SK-N-SH (cell line): ENCODE measurements around the gene IL20. TPM values are rescaled to one million over a fixed set of nuclear protein-coding genes. Genes with fewer than 3 reads are reported as not detected.

ENCODE experiments used
- CTCF ChIA-PET: fragments of 300-600, 350-600 bp; formaldehyde crosslinking; extraction: SDS; loops from one replicate; lab custom pipeline; 2021; lab: Yijun Ruan, JAX
- POLR2A ChIA-PET: fragments of 350-600 bp; sonication (Branson Sonifier 250); formaldehyde crosslinking; extraction: SDS; loops from one replicate; lab custom pipeline; 2020; ENCODE audit warnings: antibody characterized with exemption, inconsistent platforms; lab: Yijun Ruan, JAX
- DNase-seq: peaks from one replicate; pipeline ENCODE4 v3.0.0; 2012
- H2AFZ ChIP-seq: fragments of 200-600 bp; sonication (generic); 2 replicates; pipeline ENCODE4 v1.8.1; 2016; ENCODE audit warnings: antibody characterized with exemption, mild to moderate bottlenecking, low read depth
- H3F3A ChIP-seq: fragments of 200-600 bp; sonication (generic); replicated peaks from 2 replicates; pipeline ENCODE3; 2016; ENCODE audit warnings: antibody characterized with exemption, mild to moderate bottlenecking; ENCODE audit not compliant: insufficient read depth
- H3K27ac ChIP-seq, 2 experiments: fragments of 200-500 bp in 1 of 2; fragments of 200-600 bp in 1 of 2; sonication (Bioruptor generic) in 1 of 2; sonication (generic), shearing (Covaris generic) in 1 of 2; 2 replicates each; pipeline versions ENCODE4 v1.5.1 to v1.6.1; 2014 to 2016; ENCODE audit warnings: low read depth in 2 of 2, inconsistent platforms in 1 of 2, low read length in 1 of 2, mild to moderate bottlenecking in 1 of 2, mixed read lengths in 1 of 2
- H3K27me3 ChIP-seq: fragments of 200-600 bp; sonication (generic), shearing (Covaris generic); 2 replicates; pipeline ENCODE4 v1.6.1; 2016; ENCODE audit warnings: mixed run types; ENCODE audit not compliant: insufficient read depth
- H3K36me3 ChIP-seq, 2 experiments: fragments of 200-500 bp in 1 of 2; fragments of 200-600 bp in 1 of 2; sonication (Bioruptor generic) in 1 of 2; sonication (generic) in 1 of 2; replicated peaks in 1 of 2; 2 replicates each; pipeline versions ENCODE3 to v1.5.1; 2014 to 2016; ENCODE audit warnings: low read length in 1 of 2, mild to moderate bottlenecking in 1 of 2; ENCODE audit not compliant: insufficient read depth in 2 of 2, control insufficient read depth in 1 of 2
- H3K4me1 ChIP-seq, 2 experiments: fragments of 200-500 bp in 1 of 2; fragments of 200-600 bp in 1 of 2; sonication (Bioruptor generic) in 1 of 2; sonication (generic), shearing (Covaris generic) in 1 of 2; 2 replicates each; pipeline versions ENCODE4 v1.5.1 to v1.6.1; 2014 to 2016; ENCODE audit warnings: low read depth in 1 of 2, low read length in 1 of 2, mixed run types in 1 of 2; ENCODE audit not compliant: insufficient read depth in 2 of 2, control insufficient read depth in 1 of 2
- H3K4me2 ChIP-seq: fragments of 200-600 bp; sonication (generic), shearing (Covaris generic); 2 replicates; pipeline ENCODE4 v1.6.1; 2017; ENCODE audit warnings: mixed run types
- H3K4me3 ChIP-seq, 2 experiments: fragments of 200-500 bp in 1 of 2; fragments of 200-600 bp in 1 of 2; sonication (Bioruptor generic) in 1 of 2; sonication (generic), shearing (Covaris generic) in 1 of 2; 2 replicates each; pipeline versions ENCODE4 v1.5.1 to v1.8.1; 2014 to 2016; ENCODE audit warnings: low read depth in 2 of 2, inconsistent platforms in 1 of 2, low read length in 1 of 2, mild to moderate bottlenecking in 1 of 2, mixed read lengths in 1 of 2, moderate library complexity in 1 of 2
- H3K79me2 ChIP-seq: fragments of 200-600 bp; sonication (generic); 2 replicates; pipeline ENCODE4 v1.8.1; 2017; ENCODE audit warnings: mild to moderate bottlenecking; ENCODE audit not compliant: insufficient read depth
- H3K9ac ChIP-seq: fragments of 200-600 bp; sonication (generic); 2 replicates; pipeline ENCODE4 v1.6.1; 2017; ENCODE audit warnings: mixed run types
- H3K9me2 ChIP-seq: fragments of 200-600 bp; sonication (generic); 2 replicates; pipeline ENCODE4 v1.6.1; 2017; ENCODE audit warnings: mixed run types
- H3K9me3 ChIP-seq: fragments of 200-600 bp; sonication (generic); 2 replicates; pipeline ENCODE4 v1.6.1; 2017; ENCODE audit warnings: mixed run types, mild to moderate bottlenecking, moderate library complexity
- H4K20me1 ChIP-seq: fragments of 200-600 bp; sonication (generic); 2 replicates; pipeline ENCODE4 v1.6.1; 2017; ENCODE audit warnings: mild to moderate bottlenecking, mixed run types; ENCODE audit not compliant: insufficient read depth
- EZH2phosphoT487 ChIP-seq: fragments of 200-600 bp; sonication (generic); IDR thresholded peaks from 2 replicates; pipeline ENCODE4 v1.6.1; 2017; ENCODE audit warnings: low read depth, mixed run types, mild to moderate bottlenecking, antibody characterized with exemption, moderate library complexity, borderline replicate concordance
- FOSL2 ChIP-seq: IDR thresholded peaks from 2 replicates; pipeline ENCODE4 v1.4.0; 2012; ENCODE audit warnings: low read depth, mild to moderate bottlenecking, moderate library complexity, borderline replicate concordance
- FOXJ3 ChIP-seq: sonication (generic); formaldehyde crosslinking; IDR thresholded peaks from 2 replicates; pipeline ENCODE4 v1.5.1; 2020; ENCODE audit warnings: mild to moderate bottlenecking, missing genetic modification reagents
- FOXM1 ChIP-seq: IDR thresholded peaks from 2 replicates; pipeline ENCODE4 v1.4.0; 2012; ENCODE audit warnings: low read depth, mild to moderate bottlenecking
- IRF3 ChIP-seq: fragments of 150-350 bp; IDR thresholded peaks from 2 replicates; pipeline ENCODE4 v1.6.1; 2016; ENCODE audit warnings: mild to moderate bottlenecking, low read depth, low read length
- JUND ChIP-seq: IDR thresholded peaks from 2 replicates; pipeline ENCODE4 v1.4.0; 2012
- MEF2A ChIP-seq: IDR thresholded peaks from 2 replicates; pipeline ENCODE4 v1.4.0; 2012; ENCODE audit warnings: low read depth, borderline replicate concordance
- MXI1 ChIP-seq: IDR thresholded peaks from 2 replicates; pipeline ENCODE4 v1.6.1; 2012; ENCODE audit warnings: mild to moderate bottlenecking, low read depth, low read length, improper control_type of control experiment
- PBX3 ChIP-seq: IDR thresholded peaks from 2 replicates; pipeline ENCODE4; 2012
- POLR2AphosphoS5 ChIP-seq: IDR thresholded peaks from 2 replicates; pipeline ENCODE4 v1.6.1; 2012; ENCODE audit warnings: low read depth, low read length
- RCOR1 ChIP-seq: fragments of 150-350 bp; IDR thresholded peaks from 2 replicates; pipeline ENCODE4 v1.6.1; 2017; ENCODE audit warnings: antibody characterized with exemption, low read length
- RXRA ChIP-seq: IDR thresholded peaks from 2 replicates; pipeline ENCODE4 v1.4.0; 2012; ENCODE audit warnings: low read depth, mild to moderate bottlenecking, borderline replicate concordance
- YY1 ChIP-seq: IDR thresholded peaks from 2 replicates; pipeline ENCODE4 v1.4.0; 2012; ENCODE audit warnings: low read depth, mild to moderate bottlenecking
- WGBS: methylation state at CpG from one replicate; pipeline ENCODE4 v1.1.6; 2017; ENCODE audit warnings: low lambda C conversion rate; 5-methylcytosine and 5-hydroxymethylcytosine counted together
- polyA plus RNA-seq, 3 experiments: library from polyadenylated mRNA; depleted of rRNA; stranded (reverse); fragments of >200 nt; gene quantifications; 2 replicates each; pipeline ENCODE4 v1.2.3, GENCODE V29; 2012
- TF ChIP-seq, protein P1 (sequence below): fragments of 150-350 bp; IDR thresholded peaks from 2 replicates; pipeline ENCODE4 v1.6.1; 2017; ENCODE audit warnings: antibody characterized with exemption, low read length, low read depth, borderline replicate concordance
- TF ChIP-seq, protein P2 (sequence below): IDR thresholded peaks from 2 replicates; pipeline ENCODE4 v1.4.0; 2012; ENCODE audit warnings: low read depth, borderline replicate concordance
- TF ChIP-seq, protein P3 (sequence below): IDR thresholded peaks from 2 replicates; pipeline ENCODE4 v1.4.0; 2012; ENCODE audit warnings: low read depth

The IL20 gene
- polyA plus RNA-seq, 1 of the 3 experiments (the other 2 are of a cell fraction) = not detected

- WGBS = 54% methylated on average over 5 of the region's 5 CpGs
- CTCF ChIA-PET = interaction anchor here (0.7 to 2.1 kb wide), 4 partner anchors 12 to 126 kb away, joined by 3 to 9 read pairs (median 4); no protein-coding TSS in a partner anchor
- TF ChIP-seq PBX3 (no peak), FOXJ3 (no peak), MEF2A (no peak), YY1 (no peak), MXI1 (no peak), POLR2AphosphoS5 (no peak), RCOR1 (no peak), IRF3 (no peak), JUND (no peak)
- TF ChIP-seq, protein P1, sequence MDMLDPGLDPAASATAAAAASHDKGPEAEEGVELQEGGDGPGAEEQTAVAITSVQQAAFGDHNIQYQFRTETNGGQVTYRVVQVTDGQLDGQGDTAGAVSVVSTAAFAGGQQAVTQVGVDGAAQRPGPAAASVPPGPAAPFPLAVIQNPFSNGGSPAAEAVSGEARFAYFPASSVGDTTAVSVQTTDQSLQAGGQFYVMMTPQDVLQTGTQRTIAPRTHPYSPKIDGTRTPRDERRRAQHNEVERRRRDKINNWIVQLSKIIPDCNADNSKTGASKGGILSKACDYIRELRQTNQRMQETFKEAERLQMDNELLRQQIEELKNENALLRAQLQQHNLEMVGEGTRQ = no peak
- TF ChIP-seq, protein P2, sequence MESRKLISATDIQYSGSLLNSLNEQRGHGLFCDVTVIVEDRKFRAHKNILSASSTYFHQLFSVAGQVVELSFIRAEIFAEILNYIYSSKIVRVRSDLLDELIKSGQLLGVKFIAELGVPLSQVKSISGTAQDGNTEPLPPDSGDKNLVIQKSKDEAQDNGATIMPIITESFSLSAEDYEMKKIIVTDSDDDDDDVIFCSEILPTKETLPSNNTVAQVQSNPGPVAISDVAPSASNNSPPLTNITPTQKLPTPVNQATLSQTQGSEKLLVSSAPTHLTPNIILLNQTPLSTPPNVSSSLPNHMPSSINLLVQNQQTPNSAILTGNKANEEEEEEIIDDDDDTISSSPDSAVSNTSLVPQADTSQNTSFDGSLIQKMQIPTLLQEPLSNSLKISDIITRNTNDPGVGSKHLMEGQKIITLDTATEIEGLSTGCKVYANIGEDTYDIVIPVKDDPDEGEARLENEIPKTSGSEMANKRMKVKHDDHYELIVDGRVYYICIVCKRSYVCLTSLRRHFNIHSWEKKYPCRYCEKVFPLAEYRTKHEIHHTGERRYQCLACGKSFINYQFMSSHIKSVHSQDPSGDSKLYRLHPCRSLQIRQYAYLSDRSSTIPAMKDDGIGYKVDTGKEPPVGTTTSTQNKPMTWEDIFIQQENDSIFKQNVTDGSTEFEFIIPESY = no peak
- no peak overlapping the region for H3K27ac ChIP-seq
- H3K27me3 ChIP-seq = peaks cover 5% of the 10 kb centered on the region; the same call in 1 of the 2 replicates
- no peak overlapping the region for H2AFZ ChIP-seq
- no peaks in the 10 kb centered on the region for H3F3A ChIP-seq
- no peaks in the 10 kb centered on the region for H3K36me3 ChIP-seq
- H4K20me1 ChIP-seq = no peaks in the 10 kb centered on the region
- H3K4me2 ChIP-seq = no peak overlapping the region
- no peak for DNase-seq
- no peak overlapping the region for H3K4me3 ChIP-seq
- no peaks in the 10 kb centered on the region for H3K4me1 ChIP-seq
- no peaks in the 10 kb centered on the region for H3K9me2 ChIP-seq
- no peak overlapping the region for H3K9ac ChIP-seq
- no peaks in the 10 kb centered on the region for H3K9me3 ChIP-seq
- POLR2A ChIA-PET = no interaction called here
- no peaks in the 10 kb centered on the region for H3K79me2 ChIP-seq
These were observed 6.3 kb upstream of the IL20 start for GRCh38 chr1:206859082-206859521.

- DNase-seq = no peak
- no peaks in the 10 kb centered on the region for H3K36me3 ChIP-seq
- no peak overlapping the region for H3K9ac ChIP-seq
- no peak overlapping the region for H2AFZ ChIP-seq
- peaks cover 5% of the 10 kb centered on the region; the same call in 1 of the 2 replicates for H3K27me3 ChIP-seq
- no peaks in the 10 kb centered on the region for H3K79me2 ChIP-seq
- 52% methylated on average over 4 of the region's 4 CpGs for WGBS
- CTCF ChIA-PET = interaction anchor here (1.1 to 2.1 kb wide), 3 partner anchors 13 to 52 kb away, joined by 3 to 9 read pairs (median 4); no protein-coding TSS in a partner anchor
- H3F3A ChIP-seq = no peaks in the 10 kb centered on the region
- POLR2A ChIA-PET = no interaction called here
- no peaks in the 10 kb centered on the region; a peak in 1 of 4 replicates for H3K4me1 ChIP-seq
- no peaks in the 10 kb centered on the region for H4K20me1 ChIP-seq
- H3K9me3 ChIP-seq = no peaks in the 10 kb centered on the region
- no peaks in the 10 kb centered on the region for H3K9me2 ChIP-seq
- no peak overlapping the region for H3K4me2 ChIP-seq
- TF ChIP-seq PBX3 (no peak), FOXM1 (no peak), RXRA (no peak), FOSL2 (no peak), EZH2phosphoT487 (no peak), POLR2AphosphoS5 (no peak)
- TF ChIP-seq, protein P1 = no peak
- TF ChIP-seq, protein P3, sequence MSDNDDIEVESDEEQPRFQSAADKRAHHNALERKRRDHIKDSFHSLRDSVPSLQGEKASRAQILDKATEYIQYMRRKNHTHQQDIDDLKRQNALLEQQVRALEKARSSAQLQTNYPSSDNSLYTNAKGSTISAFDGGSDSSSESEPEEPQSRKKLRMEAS = no peak
- no peak overlapping the region for H3K27ac ChIP-seq
- no peak overlapping the region for H3K4me3 ChIP-seq
These were observed 5.3 kb upstream of the IL20 start for GRCh38 chr1:206860165-206860564.
